Epithelial cell of esophagus (primary cell): Measurements from ENCODE around the gene RAD51B.

Experiments used
- DNase-seq: peaks from one replicate; pipeline ENCODE4 v3.0.0; 2010; ENCODE audit warnings: low read depth
- H3K4me3 ChIP-seq: 2 replicates; pipeline ENCODE4 v1.5.1; 2011; ENCODE audit warnings: mild to moderate bottlenecking, low read length, control low read depth
- CTCF ChIP-seq: IDR thresholded peaks from 2 replicates; pipeline ENCODE4 v1.5.1; 2011; ENCODE audit warnings: low read depth, mild to moderate bottlenecking, low read length, control low read depth, inconsistent platforms; ENCODE audit not compliant: insufficient read depth; ENCODE audit errors: missing control alignments

Gene RAD51B

GRCh38 chr14:68250927-68251768 lies 431.6 kb downstream of the RAD51B start:
- H3K4me3 ChIP-seq = no peak overlapping the region
- peak; percentile 28 for DNase-seq
- peak; percentile 19 for TF ChIP-seq CTCF

GRCh38 chr14:68251769-68252100 lies 432.2 kb downstream of the RAD51B start:
- no peak overlapping the region for H3K4me3 ChIP-seq
- DNase-seq = no peak
- no peak for TF ChIP-seq CTCF

- H3K4me3 ChIP-seq = no peak overlapping the region
- no peak for DNase-seq
- no peak for TF ChIP-seq CTCF
These were observed 433.7 kb downstream of the RAD51B start for GRCh38 chr14:68253160-68253780.

GRCh38 chr14:68253878-68254528 lies 434.4 kb downstream of the RAD51B start:
- DNase-seq = no peak

GRCh38 chr14:68254669-68255527 lies 435.3 kb downstream of the RAD51B start:
- TF ChIP-seq CTCF = no peak
- H3K4me3 ChIP-seq = no peak overlapping the region
- no peak for DNase-seq

More at GRCh38 chr14:68253878-68254528, 434.4 kb downstream of the RAD51B start:
- TF ChIP-seq CTCF = no peak
- H3K4me3 ChIP-seq = no peak overlapping the region

- no peak overlapping the region for H3K4me3 ChIP-seq
- DNase-seq = peak; percentile 65
- no peak for TF ChIP-seq CTCF
These were observed 436.2 kb downstream of the RAD51B start for GRCh38 chr14:68255693-68256178.
